ENCODE measurements around the gene ANO8. TPM values are rescaled to one million over a fixed set of nuclear protein-coding genes. Genes with fewer than 3 reads are reported as not detected.

The ANO8 gene
- total RNA-seq, 1 donor from 2014 or later = 16.7 TPM

DNA sequence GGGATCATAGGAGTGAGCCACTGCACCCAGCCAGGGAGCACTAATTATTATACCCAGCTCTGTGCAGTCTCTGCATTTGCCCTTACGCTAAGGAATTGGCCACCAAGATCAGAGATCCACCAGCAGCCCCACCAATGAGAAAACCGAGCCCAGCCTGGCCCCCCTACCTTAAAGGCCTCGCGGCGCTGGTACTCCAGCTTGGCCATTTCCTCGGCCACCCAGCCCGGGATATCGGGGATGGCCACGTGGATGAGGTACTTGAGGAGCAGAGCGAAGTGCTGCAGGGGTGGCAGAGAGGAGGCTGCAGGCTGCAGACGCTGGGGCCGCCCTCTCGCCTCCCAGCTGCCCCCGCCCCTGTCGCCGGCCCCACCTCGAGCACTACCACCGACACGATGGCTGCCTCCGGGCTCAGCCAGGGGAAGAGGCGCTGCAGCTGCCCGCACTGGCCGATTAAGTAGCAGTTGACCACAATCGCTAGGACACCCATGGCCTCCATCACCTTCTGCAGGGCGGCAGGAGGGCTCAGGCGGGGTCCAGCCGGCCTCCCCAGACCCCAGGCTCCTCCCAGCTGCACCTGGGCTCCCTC is 7.5 kb downstream of the ANO8 start:
- peaks cover 10% of the 10 kb centered on the region for H3K4me1 Mint-ChIP-seq (ENCODE audit: low read depth)
- TF ChIP-seq CTCF (IDR thresholded peaks at IDR 0.05) = no peak
- no peak overlapping the region for H3K27ac Mint-ChIP-seq (ENCODE audit: unreplicated experiment)
- peaks cover 9% of the 10 kb centered on the region for H3K36me3 Mint-ChIP-seq (ENCODE audit: low read depth)
- H3K9me3 Mint-ChIP-seq (ENCODE audit: low read depth) = no peaks in the 10 kb centered on the region
- no peak for DNase-seq (ENCODE audit: low spot score)
- no peaks in the 10 kb centered on the region for H3K27me3 Mint-ChIP-seq (ENCODE audit: low read depth)
- no peak overlapping the region for H3K4me3 Mint-ChIP-seq (ENCODE audit: unreplicated experiment)

GRCh38 chr19:17326595-17326966 is 8.1 kb downstream of the ANO8 start:
- no peak overlapping the region for H3K27ac Mint-ChIP-seq (ENCODE audit: unreplicated experiment)
- peaks cover 9% of the 10 kb centered on the region for H3K36me3 Mint-ChIP-seq (ENCODE audit: low read depth)
- H3K27me3 Mint-ChIP-seq (ENCODE audit: low read depth) = no peaks in the 10 kb centered on the region
- TF ChIP-seq CTCF (IDR thresholded peaks at IDR 0.05) = no peak
- DNase-seq (ENCODE audit: low spot score) = no peak
- peaks cover 10% of the 10 kb centered on the region for H3K4me1 Mint-ChIP-seq (ENCODE audit: low read depth)
- no peak overlapping the region for H3K4me3 Mint-ChIP-seq (ENCODE audit: unreplicated experiment)
- H3K9me3 Mint-ChIP-seq (ENCODE audit: low read depth) = no peaks in the 10 kb centered on the region

GRCh38 chr19:17325881-17326594 is 8.6 kb downstream of the ANO8 start:
- no peaks in the 10 kb centered on the region for H3K9me3 Mint-ChIP-seq (ENCODE audit: low read depth)
- DNase-seq (ENCODE audit: low spot score) = no peak
- H3K4me3 Mint-ChIP-seq (ENCODE audit: unreplicated experiment) = no peak overlapping the region
- no peak overlapping the region for H3K27ac Mint-ChIP-seq (ENCODE audit: unreplicated experiment)
- H3K36me3 Mint-ChIP-seq (ENCODE audit: low read depth) = peaks cover 9% of the 10 kb centered on the region
- no peak for TF ChIP-seq CTCF (IDR thresholded peaks at IDR 0.05)
- H3K27me3 Mint-ChIP-seq (ENCODE audit: low read depth) = no peaks in the 10 kb centered on the region
- H3K4me1 Mint-ChIP-seq (ENCODE audit: low read depth) = peaks cover 10% of the 10 kb centered on the region

DNA sequence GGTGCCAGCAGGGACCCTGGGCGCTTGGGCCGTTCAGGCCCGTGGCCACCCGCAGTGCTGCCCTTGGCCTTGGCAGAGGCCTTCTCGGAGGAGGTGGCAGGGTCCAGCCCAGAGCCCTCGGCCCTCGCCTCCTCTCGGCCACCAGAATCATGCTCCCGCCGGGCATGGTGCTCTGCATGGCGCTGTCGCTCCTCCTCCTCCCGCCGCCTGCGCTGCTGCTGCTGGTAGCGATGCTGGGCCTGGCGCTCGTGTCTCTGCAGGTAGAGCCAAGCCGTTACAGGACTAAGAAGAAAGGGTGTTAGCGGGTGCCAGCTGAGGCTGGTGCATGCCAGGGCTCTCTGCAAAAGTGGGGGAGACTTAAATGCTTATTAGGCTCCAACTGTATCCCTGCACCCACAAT is 9.5 kb downstream of the ANO8 start:
- peaks cover 10% of the 10 kb centered on the region for H3K4me1 Mint-ChIP-seq (ENCODE audit: low read depth)
- DNase-seq (ENCODE audit: low spot score) = no peak
- no peak overlapping the region for H3K27ac Mint-ChIP-seq (ENCODE audit: unreplicated experiment)
- no peak overlapping the region for H3K4me3 Mint-ChIP-seq (ENCODE audit: unreplicated experiment)
- TF ChIP-seq CTCF (IDR thresholded peaks at IDR 0.05) = no peak
- H3K27me3 Mint-ChIP-seq (ENCODE audit: low read depth) = no peaks in the 10 kb centered on the region
- peaks cover 8% of the 10 kb centered on the region for H3K36me3 Mint-ChIP-seq (ENCODE audit: low read depth)
- H3K9me3 Mint-ChIP-seq (ENCODE audit: low read depth) = no peaks in the 10 kb centered on the region

DNA sequence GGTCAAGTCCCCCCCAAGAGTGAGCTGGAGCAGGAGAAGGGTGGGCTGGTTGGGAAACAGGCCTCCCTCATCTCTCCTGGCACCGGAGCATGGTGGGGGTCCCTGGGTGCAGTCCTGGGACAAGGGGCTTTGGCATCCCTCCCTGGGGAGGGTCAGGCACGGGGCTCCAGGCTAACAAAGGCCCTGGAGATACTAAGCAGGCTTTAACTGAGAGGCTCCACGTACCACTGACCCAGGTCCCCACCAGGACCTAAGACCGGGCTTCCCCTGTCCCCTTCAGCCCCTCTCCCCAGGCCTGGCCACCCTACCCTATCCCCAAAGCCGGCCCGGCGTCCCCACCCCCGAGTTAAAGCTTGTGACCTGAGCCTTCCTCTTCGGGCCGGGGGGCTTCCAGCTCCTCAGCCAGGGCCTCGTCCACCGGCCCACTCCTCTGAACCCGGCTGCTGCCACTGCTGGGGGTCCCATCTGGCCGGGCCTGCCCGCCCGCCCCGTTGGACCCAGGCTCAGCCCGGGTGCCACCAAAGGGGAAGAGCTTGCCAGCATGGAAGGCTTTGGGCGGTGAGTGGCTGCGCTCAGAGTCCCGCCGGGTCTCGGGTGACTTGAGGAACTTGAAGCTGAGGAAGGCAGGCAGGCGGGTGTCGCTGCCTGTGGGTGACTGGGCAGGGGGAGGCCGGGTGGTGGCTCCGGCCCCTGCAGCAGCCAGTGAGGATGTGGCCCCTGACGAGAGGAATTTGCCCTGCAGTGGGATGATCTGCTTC is 10.1 kb downstream of the ANO8 start:
- H3K36me3 Mint-ChIP-seq (ENCODE audit: low read depth) = peaks cover 7% of the 10 kb centered on the region
- peaks cover 10% of the 10 kb centered on the region for H3K4me1 Mint-ChIP-seq (ENCODE audit: low read depth)
- H3K27ac Mint-ChIP-seq (ENCODE audit: unreplicated experiment) = no peak overlapping the region
- no peaks in the 10 kb centered on the region for H3K27me3 Mint-ChIP-seq (ENCODE audit: low read depth)
- H3K4me3 Mint-ChIP-seq (ENCODE audit: unreplicated experiment) = no peak overlapping the region
- H3K9me3 Mint-ChIP-seq (ENCODE audit: low read depth) = no peaks in the 10 kb centered on the region
- no peak for DNase-seq (ENCODE audit: low spot score)
- no peak for TF ChIP-seq CTCF (IDR thresholded peaks at IDR 0.05)

Measured in chondrocyte (in vitro differentiated cells).